Measurements from ENCODE around the gene EMILIN2.
"Not testable (repeated sequence)": the region's sequence is repeated elsewhere in the genome, so short reads cannot be mapped to it uniquely, and the experiment has no call there.

EMILIN2 gene

GRCh38 chr18:2901423-2901985, 54.7 kb downstream of the EMILIN2 start:
- DNase-seq, result no peak

- no peak for DNase-seq
Observed at GRCh38 chr18:2902327-2902726, 55.5 kb downstream of the EMILIN2 start.

DNA sequence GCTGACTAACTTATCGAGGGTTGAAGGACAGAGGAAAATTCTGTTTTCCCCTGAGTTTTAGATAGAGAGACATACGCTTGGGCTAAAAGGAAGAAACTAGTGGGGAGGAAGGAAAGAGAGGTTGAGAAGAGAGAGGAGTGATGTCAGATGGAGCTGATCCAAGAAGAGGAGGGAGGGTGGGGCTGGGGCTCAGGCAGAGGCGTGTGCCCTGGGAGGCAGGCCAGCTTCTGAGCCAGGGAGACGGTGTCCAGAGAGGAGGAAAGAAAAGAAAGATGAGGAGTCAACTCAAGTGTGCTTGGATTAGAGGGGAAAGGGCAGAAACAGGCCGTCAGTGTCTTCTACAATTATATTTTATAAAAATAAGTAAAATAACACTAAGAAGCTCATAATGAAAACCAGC, 56.2 kb downstream of the EMILIN2 start:
- DNase-seq, result no peak

DNA sequence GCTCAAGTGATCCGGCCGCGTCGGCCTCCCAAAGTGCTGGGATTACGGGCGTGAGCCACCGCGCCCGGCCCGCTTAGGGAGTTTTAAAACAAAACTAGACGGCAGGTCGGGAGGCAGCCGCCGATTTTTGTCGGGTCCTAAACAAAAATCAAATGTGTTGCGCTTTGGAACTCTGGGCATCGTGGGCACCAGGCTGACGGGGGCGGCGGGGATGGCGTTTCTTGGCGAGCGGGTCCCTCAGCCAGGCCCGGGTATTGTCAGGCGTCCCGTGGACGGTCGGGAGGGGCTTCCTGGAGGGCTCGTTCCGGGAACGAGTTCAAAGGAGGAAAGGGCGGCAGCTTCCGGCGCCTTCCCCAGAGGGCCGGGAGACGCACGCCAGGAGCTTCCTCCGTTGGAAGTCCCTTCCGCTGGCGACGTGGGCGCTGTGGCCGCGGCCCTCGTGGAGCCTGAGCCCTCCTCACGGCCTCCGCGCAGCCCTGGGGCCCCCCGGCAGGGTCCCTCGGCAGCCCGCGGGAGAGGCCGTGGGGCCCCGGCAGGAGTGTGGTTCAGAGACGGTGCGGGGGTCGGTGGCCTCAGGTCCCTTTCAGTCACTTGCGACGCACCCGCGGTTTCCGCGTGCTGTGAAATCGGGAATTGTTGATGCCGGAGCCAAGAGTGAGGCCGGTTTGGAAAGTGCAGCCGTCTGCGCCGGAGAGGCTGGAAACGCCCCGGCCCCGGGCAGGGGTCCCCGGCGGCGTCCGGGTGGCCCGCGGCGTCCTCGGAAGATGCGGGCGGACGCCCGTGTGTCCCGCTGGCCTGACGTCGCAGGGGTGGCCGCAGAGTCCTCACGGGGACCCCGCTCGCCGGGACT, 59.3 kb downstream of the EMILIN2 start:
- peak; percentile 11 for DNase-seq

GRCh38 chr18:2906704-2907549, 60.1 kb downstream of the EMILIN2 start:
- peak; percentile 37 for DNase-seq

- DNase-seq, result no peak
Observed at GRCh38 chr18:2907550-2908135, 60.8 kb downstream of the EMILIN2 start.

DNA sequence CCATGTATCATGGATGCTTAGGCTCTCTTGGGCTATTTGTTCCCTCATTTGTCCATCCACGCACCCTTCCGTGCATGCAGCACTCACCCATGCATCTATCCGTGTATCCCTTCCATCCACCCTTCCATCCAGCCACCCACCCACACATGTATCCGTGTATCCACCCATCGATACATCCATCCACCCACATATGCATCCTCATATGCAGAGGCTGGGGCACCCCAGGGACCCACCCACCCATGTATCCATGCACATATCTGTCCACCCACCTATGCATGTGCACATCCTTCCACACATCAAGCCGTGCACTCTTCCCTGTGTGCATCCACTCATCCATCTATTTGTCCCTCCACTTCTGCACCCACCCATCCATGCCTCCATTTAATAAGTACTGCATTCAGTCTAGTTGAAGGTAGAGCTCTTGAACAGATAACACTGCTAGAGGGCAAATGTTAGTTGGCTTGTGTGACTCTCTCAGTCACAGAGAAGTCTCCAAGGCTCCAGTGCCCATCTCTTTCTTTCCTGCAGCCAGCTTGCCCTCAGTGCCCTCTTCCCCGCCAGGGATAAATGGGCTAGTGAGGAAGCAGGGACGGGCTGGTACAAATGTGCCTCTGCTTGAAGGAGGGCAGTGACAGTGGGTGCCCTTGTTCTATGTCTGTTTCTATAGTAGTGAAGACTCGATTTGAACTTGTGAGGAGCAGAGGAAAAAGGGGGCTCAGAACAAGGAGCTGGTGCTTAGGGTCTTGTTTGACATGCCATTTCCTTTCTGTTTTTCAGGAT, 61.5 kb downstream of the EMILIN2 start:
- DNase-seq, result no peak

- no peak for DNase-seq
Observed at GRCh38 chr18:2908946-2909335, 62.1 kb downstream of the EMILIN2 start.

- no peak for DNase-seq
Observed at GRCh38 chr18:2909431-2910140, 62.8 kb downstream of the EMILIN2 start.

DNA sequence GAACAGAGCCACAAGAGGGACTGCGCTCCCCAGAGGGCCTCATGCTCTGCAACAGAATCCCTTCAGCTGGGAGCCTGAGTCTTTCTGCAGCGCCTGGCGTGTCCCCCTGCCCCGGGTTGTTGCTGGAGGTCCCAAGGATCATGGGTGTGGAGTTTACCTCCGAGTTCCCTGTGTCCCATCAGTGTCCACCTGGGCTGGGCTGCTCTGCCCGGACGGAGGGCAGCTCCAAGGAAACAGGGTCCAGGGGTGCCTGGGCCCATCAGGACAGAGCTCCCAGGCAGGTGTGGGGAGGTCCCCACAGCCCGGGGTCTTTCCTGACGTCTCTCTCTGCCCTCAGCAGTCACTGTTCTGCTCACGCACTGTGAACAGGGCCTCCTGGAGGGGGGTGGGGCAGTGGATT, 63.5 kb downstream of the EMILIN2 start:
- no peak for DNase-seq

- no peak for DNase-seq
Observed at GRCh38 chr18:2910751-2911425, 64.1 kb downstream of the EMILIN2 start.

DNA sequence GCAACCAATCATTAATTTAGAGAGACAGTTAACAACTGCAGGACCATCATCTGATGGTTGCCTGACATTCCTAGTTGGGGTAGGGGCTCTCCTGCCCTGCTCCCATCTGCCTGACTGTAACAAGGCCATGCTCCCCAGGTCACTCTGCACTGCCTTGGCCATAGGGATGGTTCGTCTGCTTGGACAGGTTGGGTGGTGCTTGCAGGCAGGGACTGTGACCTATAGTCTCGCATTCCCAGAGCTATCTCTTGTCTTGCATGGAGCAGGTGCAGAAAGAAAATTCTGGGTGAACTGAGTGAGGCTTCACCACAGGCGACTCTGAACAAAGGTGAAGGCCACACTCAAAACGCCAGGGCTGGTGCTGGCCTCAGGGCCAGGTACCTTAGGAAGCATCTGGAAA, 64.7 kb downstream of the EMILIN2 start:
- no peak for DNase-seq

DNA sequence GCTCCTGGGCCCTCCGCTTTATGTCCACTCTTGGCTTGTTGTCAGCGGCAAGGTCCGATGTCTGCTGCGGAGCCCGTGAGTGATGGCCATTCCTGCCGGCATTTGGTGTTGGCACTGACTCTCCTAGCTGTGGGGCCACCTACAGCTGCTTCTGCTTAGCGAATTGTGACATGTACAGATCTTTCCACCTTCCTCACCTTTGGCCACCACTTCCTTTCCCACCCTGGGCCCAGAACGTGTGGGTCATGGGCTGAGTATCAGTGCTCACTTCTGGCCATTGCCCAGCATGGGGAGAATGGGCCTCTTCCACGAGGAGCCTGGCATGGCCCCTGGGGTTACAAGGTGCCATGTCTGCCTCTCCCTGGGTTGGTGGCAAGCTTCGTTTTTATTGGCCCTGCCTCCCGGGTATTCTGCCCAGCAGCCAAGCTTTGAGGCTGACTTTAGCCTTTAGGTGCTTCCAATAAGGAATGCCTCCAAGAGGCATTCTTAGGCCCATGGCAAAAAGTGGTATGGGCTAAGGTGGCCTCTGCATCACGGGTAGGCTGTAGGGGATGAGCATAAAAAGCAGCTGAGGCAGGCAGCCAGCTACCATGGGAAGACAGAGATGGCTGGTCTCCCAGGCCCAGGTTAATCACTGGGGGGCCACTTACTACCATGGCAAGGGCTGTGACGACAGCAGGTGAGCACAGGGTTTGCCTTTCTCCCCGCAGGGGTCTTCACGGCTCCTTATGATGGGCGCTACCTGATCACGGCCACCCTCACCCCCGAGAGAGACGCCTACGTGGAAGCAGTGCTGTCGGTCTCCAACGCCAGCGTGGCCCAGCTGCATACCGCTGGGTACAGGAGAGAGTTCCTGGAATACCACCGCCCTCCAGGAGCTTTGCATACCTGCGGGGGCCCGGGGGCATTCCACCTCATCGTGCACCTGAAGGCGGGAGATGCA, 65.8 kb downstream of the EMILIN2 start:
- DNase-seq, result no peak

GRCh38 chr18:2913398-2914005, 66.7 kb downstream of the EMILIN2 start:
- DNase-seq, result no peak

DNA sequence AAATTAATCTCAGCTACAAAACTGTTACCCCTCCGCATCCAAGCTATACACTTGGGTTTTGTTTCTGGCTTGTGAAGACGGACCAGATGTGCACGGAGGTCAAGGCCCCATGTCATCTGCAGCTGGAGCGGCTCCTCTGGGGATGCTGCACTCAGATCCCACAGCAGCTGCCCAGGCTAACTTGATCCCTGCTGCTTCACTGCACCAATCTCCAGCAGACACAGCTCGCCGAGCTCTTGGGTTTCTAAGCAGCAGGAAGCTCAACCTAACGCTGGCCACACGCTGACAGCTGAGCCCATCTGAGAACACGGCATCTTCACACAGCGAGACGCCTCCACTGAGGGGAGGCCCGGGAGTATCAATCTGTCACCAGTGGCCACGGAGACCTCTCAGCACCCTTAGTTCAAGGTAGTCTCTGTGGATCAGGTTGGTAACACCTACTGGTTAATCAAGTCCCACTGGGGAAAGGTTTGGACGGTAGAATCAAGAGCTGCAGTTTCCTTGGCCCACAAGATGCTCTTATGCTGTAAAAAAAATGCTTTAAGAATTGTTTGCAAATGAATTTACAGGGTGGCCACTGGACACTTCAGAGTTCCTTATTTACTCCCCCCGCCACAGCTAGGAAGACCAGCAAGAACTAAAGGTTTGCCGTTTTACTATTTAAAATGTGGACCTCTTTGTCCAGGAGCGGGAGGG, 67.5 kb downstream of the EMILIN2 start:
- no peak for DNase-seq

DNA sequence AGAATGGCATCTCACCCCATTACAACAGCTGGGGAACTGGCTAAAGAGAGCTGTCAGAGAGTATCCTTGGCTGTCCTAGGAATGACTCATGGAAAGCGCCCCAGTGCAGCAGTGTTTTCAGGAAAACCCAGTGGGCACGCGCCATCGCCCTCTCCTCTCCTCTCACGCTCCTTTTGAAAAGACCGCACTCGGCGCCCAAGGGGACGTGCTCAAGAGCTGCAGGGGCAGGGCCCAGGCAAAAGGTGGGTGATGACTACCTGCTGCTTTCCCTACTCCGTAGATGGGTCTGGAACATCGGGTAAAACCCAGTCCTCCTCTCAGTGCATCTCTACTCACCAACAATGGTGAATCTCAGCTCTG, 68.1 kb downstream of the EMILIN2 start:
- no peak for DNase-seq

- DNase-seq, result not testable (repeated sequence)
Observed at GRCh38 chr18:2915486-2915885, 68.7 kb downstream of the EMILIN2 start.

DNA sequence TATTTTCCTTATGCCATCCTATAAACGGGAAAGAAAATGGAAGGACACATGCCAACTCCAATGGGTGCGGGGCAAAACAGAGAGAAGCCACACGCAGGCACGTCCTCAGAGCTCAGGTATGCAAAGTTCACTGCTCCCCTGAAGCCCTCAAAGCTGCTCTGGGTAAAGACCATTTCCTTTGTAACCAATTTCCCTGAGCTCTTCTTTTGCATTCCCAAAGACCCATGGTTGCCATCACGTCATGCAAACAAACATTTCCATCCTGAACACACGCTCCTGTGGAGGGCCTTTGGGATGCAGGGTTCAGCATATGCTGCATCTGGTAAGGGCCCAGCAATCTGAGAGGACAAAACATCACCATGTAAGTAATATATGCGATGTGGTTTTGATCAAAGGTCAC, 69.4 kb downstream of the EMILIN2 start:
- DNase-seq, result no peak

Data from activated CD4-positive, alpha-beta T cell treated with anti-CD3 and anti-CD28 coated beads, Interleukin-2, amount 50 U/mL, for 1 hour (primary cell).